Measurements from ENCODE around the gene SYMPK.
"Not testable (repeated sequence)": the region's sequence is repeated elsewhere in the genome, so short reads cannot be mapped to it uniquely, and the experiment has no call there.

Gene SYMPK

GRCh38 chr19:45899253-45899652 is 36.3 kb upstream of the SYMPK start:
- H3K36me3 Mint-ChIP-seq (ENCODE audit: low read depth) = peaks cover 36% of the 10 kb centered on the region
- H3K27me3 Mint-ChIP-seq (ENCODE audit: low read depth, poor library complexity) = peaks cover 34% of the 10 kb centered on the region
- H3K9me3 Mint-ChIP-seq = no peaks in the 10 kb centered on the region
- H3K4me3 Mint-ChIP-seq = no peak overlapping the region
- DNase-seq = no peak
- peaks cover 10% of the 10 kb centered on the region for H3K4me1 Mint-ChIP-seq
- TF ChIP-seq CTCF (IDR thresholded peaks at IDR 0.05) = no peak
- no peak overlapping the region for H3K27ac Mint-ChIP-seq

- TF ChIP-seq CTCF (IDR thresholded peaks at IDR 0.05) = no peak
Measured at GRCh38 chr19:45897261-45897812, 34.4 kb upstream of the SYMPK start.

GRCh38 chr19:45895983-45896599 is 33.1 kb upstream of the SYMPK start:
- peaks cover 20% of the 10 kb centered on the region for H3K27me3 Mint-ChIP-seq (ENCODE audit: low read depth, poor library complexity)
- not testable (repeated sequence) for H3K9me3 Mint-ChIP-seq, DNase-seq, H3K4me1 Mint-ChIP-seq, H3K27ac Mint-ChIP-seq, H3K4me3 Mint-ChIP-seq
- H3K36me3 Mint-ChIP-seq (ENCODE audit: low read depth) = peaks cover 36% of the 10 kb centered on the region

More at GRCh38 chr19:45897261-45897812, 34.4 kb upstream of the SYMPK start:
- Mint-ChIP-seq H3K4me1 (peaks cover 10% of the 10 kb centered on the region), H3K27me3 (ENCODE audit: low read depth, poor library complexity) (peaks cover 33% of the 10 kb centered on the region), H3K36me3 (ENCODE audit: low read depth) (peaks cover 36% of the 10 kb centered on the region), H3K9me3 (no peaks in the 10 kb centered on the region), H3K4me3 (no peak overlapping the region), H3K27ac (no peak overlapping the region)
- no peak for DNase-seq

GRCh38 chr19:45895519-45895972 is 32.6 kb upstream of the SYMPK start:
- no peak for TF ChIP-seq CTCF (IDR thresholded peaks at IDR 0.05)
- Mint-ChIP-seq H3K27me3 (ENCODE audit: low read depth, poor library complexity) (peaks cover 15% of the 10 kb centered on the region), H3K9me3 (no peaks in the 10 kb centered on the region), H3K4me1 (peaks cover under 1% of the 10 kb centered on the region), H3K4me3 (no peak overlapping the region), H3K36me3 (ENCODE audit: low read depth) (peaks cover 31% of the 10 kb centered on the region), H3K27ac (no peak overlapping the region)
- no peak for DNase-seq

GRCh38 chr19:45890877-45891276 is 27.9 kb upstream of the SYMPK start:
- H3K27me3 Mint-ChIP-seq (ENCODE audit: low read depth, poor library complexity) = no peaks in the 10 kb centered on the region
- peaks cover 4% of the 10 kb centered on the region for H3K4me1 Mint-ChIP-seq
- peaks cover 10% of the 10 kb centered on the region for H3K36me3 Mint-ChIP-seq (ENCODE audit: low read depth)
- H3K27ac Mint-ChIP-seq = no peak overlapping the region
- H3K9me3 Mint-ChIP-seq = no peaks in the 10 kb centered on the region
- no peak for DNase-seq
- TF ChIP-seq CTCF (IDR thresholded peaks at IDR 0.05) = no peak
- no peak overlapping the region for H3K4me3 Mint-ChIP-seq

- H3K27me3 Mint-ChIP-seq (ENCODE audit: low read depth, poor library complexity) = no peaks in the 10 kb centered on the region
- no peaks in the 10 kb centered on the region for H3K9me3 Mint-ChIP-seq
- no peaks in the 10 kb centered on the region for H3K36me3 Mint-ChIP-seq (ENCODE audit: low read depth)
- H3K4me3 Mint-ChIP-seq = no peak overlapping the region
- H3K4me1 Mint-ChIP-seq = peaks cover 7% of the 10 kb centered on the region
- DNase-seq = no peak
- no peak overlapping the region for H3K27ac Mint-ChIP-seq
- TF ChIP-seq CTCF (IDR thresholded peaks at IDR 0.05) = no peak
Measured at GRCh38 chr19:45889210-45889885, 26.4 kb upstream of the SYMPK start.
